Heart left ventricle (tissue), 13 donors: ENCODE data around the gene CLK4.

Experiments
- CTCF ChIP-seq, 12 donors: fragments of 200-600 bp; sonication (generic) in 4 of 12; IDR thresholded peaks; one replicate each; pipeline versions ENCODE4 v1.5.0 to v1.8.0; 2018 to 2022; ENCODE audit warnings: antibody characterized with exemption in 12 of 12, mild to moderate bottlenecking in 5 of 12
- POLR2A ChIP-seq, 2 donors: fragments of 450-650 bp; IDR thresholded peaks; one replicate each; pipeline ENCODE4 v1.6.1; 2017; ENCODE audit warnings: antibody characterized with exemption in 2 of 2, mild to moderate bottlenecking in 2 of 2, moderate library complexity in 2 of 2
- donor health status: ischemic (EF 13 %, LVEDD 7.1; RV severe dilation, severe dysfunction).
- donor health status: DM: no; HTN: yes; CAD: no.
- donor health status: DM: no; HTN: no; CAD: no.
- donor health status: ischemic (EF 25% LVEDD 6.9; RV normal size, moderate dysfunction).
- donor health status: ischemic (EF 25% LVEDD 5.7; RV mildly dilated, moderate dysfunction).
- donor health status: ischemic (EF 35%, LVEDD 5.7; RV mildly dilated, moderate dysfunction).
- donor health status: nonischemic (EF 11% LVEDD 7.7; RV severe dilation, severe dysfunction).
- donor health status: DM: yes; HTN: yes; CAD: no.
- donor health status: PGD.
- donor health status: ischemic (EF 29% LVEDD 5.4; RV normal size, mild dysfunction).
- donor health status: nonischemic (EF 23%, LVEDD 6.1; RV moderate dilation, normal function).

- no peak for TF ChIP-seq CTCF (IDR thresholded peaks at IDR 0.05)
- no peak for TF ChIP-seq POLR2A (IDR thresholded peaks at IDR 0.05)
These were observed 4.1 kb downstream of the CLK4 start for GRCh38 chr5:178622679-178623247.
